GM19372 (cell line): ENCODE results near the gene ALKAL2.

Experiments used
- ATAC-seq: cut with Tn5 transposase; IDR thresholded peaks from one replicate; pipeline ENCODE4 v1.9.1; 2021; ENCODE audit warnings: mild to moderate bottlenecking, low read depth, moderate library complexity; ENCODE audit not compliant: unreplicated experiment

ALKAL2 gene

GRCh38 chr2:295090-295489 lies 7.2 kb upstream of the ALKAL2 start:
- no peak for ATAC-seq

- no peak for ATAC-seq
Observed at GRCh38 chr2:290090-290722, 2.3 kb upstream of the ALKAL2 start.

- no peak for ATAC-seq
Observed at GRCh38 chr2:289362-290089, 1.6 kb upstream of the ALKAL2 start.

GRCh38 chr2:288758-289361 lies 969 bp upstream of the ALKAL2 start:
- no peak for ATAC-seq

- peak; percentile 44 for ATAC-seq
Observed at GRCh38 chr2:287471-287885, 413 bp downstream of the ALKAL2 start.

GRCh38 chr2:286774-287392 lies 1.0 kb downstream of the ALKAL2 start:
- ATAC-seq = no peak

GRCh38 chr2:286035-286434 lies 1.9 kb downstream of the ALKAL2 start:
- no peak for ATAC-seq

GRCh38 chr2:285531-285930 lies 2.4 kb downstream of the ALKAL2 start:
- no peak for ATAC-seq

- no peak for ATAC-seq
Observed at GRCh38 chr2:284896-285492, 2.9 kb downstream of the ALKAL2 start.

GRCh38 chr2:283996-284794 lies 3.7 kb downstream of the ALKAL2 start:
- no peak for ATAC-seq

- ATAC-seq = no peak
Observed at GRCh38 chr2:282371-283263, 5.3 kb downstream of the ALKAL2 start.

GRCh38 chr2:281381-281780 lies 6.5 kb downstream of the ALKAL2 start:
- ATAC-seq = no peak

GRCh38 chr2:280650-281110 lies 7.2 kb downstream of the ALKAL2 start:
- no peak for ATAC-seq

GRCh38 chr2:279956-280649 lies 7.8 kb downstream of the ALKAL2 start:
- no peak for ATAC-seq

GRCh38 chr2:279366-279765 lies 8.5 kb downstream of the ALKAL2 start:
- no peak for ATAC-seq

- no peak for ATAC-seq
Observed at GRCh38 chr2:278927-279320, 9.0 kb downstream of the ALKAL2 start.

- ATAC-seq = no peak
Observed at GRCh38 chr2:278312-278926, 9.5 kb downstream of the ALKAL2 start.

- ATAC-seq = peak; percentile 91
Observed at GRCh38 chr2:275466-275865, 12.4 kb downstream of the ALKAL2 start.
